Parathyroid adenoma (tissue), 2 donors: ENCODE measurements around the gene C2CD2.

Source experiments
- H2AFZ ChIP-seq: fragments of 300-600 bp; sonication (generic); one replicate; pipeline ENCODE4 v1.7.0; 2017; ENCODE audit warnings: antibody characterized with exemption, mild to moderate bottlenecking
- H3K27ac ChIP-seq: fragments of 300-600 bp; sonication (generic); one replicate; pipeline ENCODE4 v1.7.0; 2017
- H3K27me3 ChIP-seq: fragments of 300-600 bp; sonication (generic); one replicate; pipeline ENCODE4 v1.7.0; 2017; ENCODE audit warnings: low read length; ENCODE audit not compliant: control insufficient read depth, insufficient read depth
- H3K36me3 ChIP-seq: fragments of 300-600 bp; sonication (generic); one replicate; pipeline ENCODE4 v1.7.0; 2017; ENCODE audit warnings: low read length; ENCODE audit not compliant: control insufficient read depth, insufficient read depth
- H3K4me1 ChIP-seq: fragments of 300-600 bp; sonication (generic); one replicate; pipeline ENCODE4 v1.7.0; 2017; ENCODE audit warnings: control low read depth
- H3K4me2 ChIP-seq: fragments of 300-600 bp; sonication (generic); one replicate; pipeline ENCODE4 v1.7.0; 2017; ENCODE audit warnings: low read length
- H3K4me3 ChIP-seq: fragments of 300-600 bp; sonication (generic); one replicate; pipeline ENCODE4 v1.7.0; 2017; ENCODE audit warnings: low read depth, low read length
- H3K79me2 ChIP-seq: fragments of 300-600 bp; sonication (generic); one replicate; pipeline ENCODE4 v1.7.0; 2017; ENCODE audit warnings: control low read depth
- H3K9ac ChIP-seq: fragments of 300-600 bp; sonication (generic); one replicate; pipeline ENCODE4 v1.7.0; 2017; ENCODE audit warnings: mild to moderate bottlenecking
- H3K9me3 ChIP-seq: fragments of 300-600 bp; sonication (generic); one replicate; pipeline ENCODE4 v1.7.0; 2017; ENCODE audit warnings: low read length; ENCODE audit not compliant: control insufficient read depth
- CTCF ChIP-seq: fragments of 300-600 bp; sonication (generic); IDR thresholded peaks from one replicate; pipeline ENCODE4 v1.7.0; 2017; ENCODE audit warnings: antibody characterized with exemption, mild to moderate bottlenecking
- donor health status: primary hyperparathyroidism.

The C2CD2 gene

GRCh38 chr21:41861987-41862386 is 91.8 kb downstream of the C2CD2 start:
- H3K4me1 ChIP-seq, result no peaks in the 10 kb centered on the region
- no peaks in the 10 kb centered on the region for H3K79me2 ChIP-seq
- no peak overlapping the region for H3K9ac ChIP-seq
- H2AFZ ChIP-seq, result no peak overlapping the region
- H3K4me3 ChIP-seq, result no peak overlapping the region
- H3K27me3 ChIP-seq, result no peaks in the 10 kb centered on the region
- no peak overlapping the region for H3K27ac ChIP-seq
- no peak for TF ChIP-seq CTCF
- no peaks in the 10 kb centered on the region for H3K36me3 ChIP-seq
- no peaks in the 10 kb centered on the region for H3K9me3 ChIP-seq
- H3K4me2 ChIP-seq, result no peak overlapping the region

GRCh38 chr21:41861255-41861654 is 92.6 kb downstream of the C2CD2 start:
- Histone ChIP-seq H2AFZ (no peak overlapping the region), H3K9ac (no peak overlapping the region), H3K79me2 (no peaks in the 10 kb centered on the region), H3K4me1 (no peaks in the 10 kb centered on the region), H3K27ac (no peak overlapping the region), H3K4me3 (no peak overlapping the region), H3K4me2 (no peak overlapping the region), H3K27me3 (no peaks in the 10 kb centered on the region), H3K36me3 (no peaks in the 10 kb centered on the region), H3K9me3 (no peaks in the 10 kb centered on the region)
- TF ChIP-seq CTCF, result no peak

GRCh38 chr21:41859297-41859980 is 94.4 kb downstream of the C2CD2 start:
- Histone ChIP-seq H2AFZ (no peak overlapping the region), H3K27me3 (no peaks in the 10 kb centered on the region), H3K36me3 (no peaks in the 10 kb centered on the region), H3K4me3 (no peak overlapping the region), H3K9ac (no peak overlapping the region), H3K4me2 (no peak overlapping the region), H3K4me1 (no peaks in the 10 kb centered on the region), H3K79me2 (no peaks in the 10 kb centered on the region), H3K27ac (no peak overlapping the region), H3K9me3 (no peaks in the 10 kb centered on the region)
- no peak for TF ChIP-seq CTCF

- no peak for TF ChIP-seq CTCF
- Histone ChIP-seq H3K9me3 (no peaks in the 10 kb centered on the region), H3K4me2 (no peak overlapping the region), H3K79me2 (no peaks in the 10 kb centered on the region), H3K27me3 (no peaks in the 10 kb centered on the region), H3K9ac (no peak overlapping the region), H3K4me3 (no peak overlapping the region), H2AFZ (no peak overlapping the region), H3K4me1 (no peaks in the 10 kb centered on the region), H3K27ac (no peak overlapping the region), H3K36me3 (no peaks in the 10 kb centered on the region)
These were observed 95.1 kb downstream of the C2CD2 start for GRCh38 chr21:41858466-41859296.
